ENCODE measurements around the gene KLF14. TPM values are rescaled to one million over a fixed set of nuclear protein-coding genes. Genes with fewer than 3 reads are reported as not detected.

The KLF14 gene
- total and polyA plus RNA-seq, 9 donors, result 0.10 to 0.84 (median 0.29) TPM; not detected in 3

- Histone ChIP-seq H3K4me3 (no peak overlapping the region), H3K9me3 (no peaks in the 10 kb centered on the region), H3K27me3 (no peaks in the 10 kb centered on the region), H3K36me3 (no peaks in the 10 kb centered on the region), H3K27ac (no peak overlapping the region), H3K4me1 (ENCODE audit: insufficient read depth) (peaks cover 2% of the 10 kb centered on the region)
- peak; percentile 60 to 79 (median 78) for DNase-seq
- no peak for TF ChIP-seq POLR2A (IDR thresholded peaks at IDR 0.05)
- no peak for TF ChIP-seq EP300 (IDR thresholded peaks at IDR 0.05)
- TF ChIP-seq CTCF (IDR thresholded peaks at IDR 0.05), result peak; percentile 44 to 58 (median 50)
- intact Hi-C loops (cut with DNase I), result loop anchor here in 1 of 4 donors (5.0 kb wide), 1 partner anchor 649 kb away; the partner anchor contains the start of gene KLHDC10
- 18 to 23% (median 22%) methylated on average over 5 of the region's 5 CpGs for WGBS, 3 donors
Observed at GRCh38 chr7:130721486-130722277, 12.3 kb downstream of the KLF14 start.

GRCh38 chr7:130719541-130719940 is 14.5 kb downstream of the KLF14 start:
- intact Hi-C loops (cut with DNase I), result no loop called here
- Histone ChIP-seq H3K27me3 (no peaks in the 10 kb centered on the region), H3K4me3 (no peak overlapping the region), H3K36me3 (no peaks in the 10 kb centered on the region), H3K4me1 (ENCODE audit: insufficient read depth) (peaks cover 2% of the 10 kb centered on the region), H3K9me3 (no peaks in the 10 kb centered on the region), H3K27ac (no peak overlapping the region)
- DNase-seq, result no peak
- TF ChIP-seq CTCF (IDR thresholded peaks at IDR 0.05) (no peak), EP300 (IDR thresholded peaks at IDR 0.05) (no peak), POLR2A (IDR thresholded peaks at IDR 0.05) (no peak)
- 53 to 72% (median 60%) methylated on average over 2 of the region's 2 CpGs for WGBS, 3 donors

- H3K4me3 ChIP-seq, result no peak overlapping the region
- DNase-seq, result no peak
- no peak overlapping the region for H3K27ac ChIP-seq
- 29 to 38% (median 36%) methylated on average over 3 of the region's 3 CpGs for WGBS, 3 donors
- no peaks in the 10 kb centered on the region for H3K36me3 ChIP-seq
- intact Hi-C loops (cut with DNase I), result no loop called here
- H3K27me3 ChIP-seq, result no peaks in the 10 kb centered on the region
- no peaks in the 10 kb centered on the region for H3K4me1 ChIP-seq (ENCODE audit: insufficient read depth)
- TF ChIP-seq CTCF (IDR thresholded peaks at IDR 0.05) (no peak), POLR2A (IDR thresholded peaks at IDR 0.05) (no peak), EP300 (IDR thresholded peaks at IDR 0.05) (no peak)
- H3K9me3 ChIP-seq, result no peaks in the 10 kb centered on the region
Observed at GRCh38 chr7:130712416-130712815, 21.6 kb downstream of the KLF14 start.

GRCh38 chr7:130708766-130709165 is 25.2 kb downstream of the KLF14 start:
- no peak for DNase-seq
- Histone ChIP-seq H3K9me3 (no peaks in the 10 kb centered on the region), H3K4me1 (ENCODE audit: insufficient read depth) (no peaks in the 10 kb centered on the region), H3K27ac (no peak overlapping the region), H3K4me3 (no peak overlapping the region), H3K36me3 (no peaks in the 10 kb centered on the region), H3K27me3 (no peaks in the 10 kb centered on the region)
- no peak for TF ChIP-seq CTCF (IDR thresholded peaks at IDR 0.05)
- TF ChIP-seq POLR2A (IDR thresholded peaks at IDR 0.05), result no peak
- TF ChIP-seq EP300 (IDR thresholded peaks at IDR 0.05), result no peak
- 85 to 94% (median 89%) methylated on average over 4 of the region's 4 CpGs for WGBS, 3 donors
- intact Hi-C loops (cut with DNase I), result no loop called here

Data from ovary (tissue), 9 donors.